SK-N-SH (cell line): ENCODE results near the gene ZFP36L1. TPM values are rescaled to one million over a fixed set of nuclear protein-coding genes. Genes with fewer than 3 reads are reported as not detected.

Source experiments
- CTCF ChIA-PET: fragments of 300-600, 350-600 bp; formaldehyde crosslinking; extraction: SDS; loops from one replicate; lab custom pipeline; 2021; lab: Yijun Ruan, JAX
- POLR2A ChIA-PET: fragments of 350-600 bp; sonication (Branson Sonifier 250); formaldehyde crosslinking; extraction: SDS; loops from one replicate; lab custom pipeline; 2020; ENCODE audit warnings: antibody characterized with exemption, inconsistent platforms; lab: Yijun Ruan, JAX
- DNase-seq: peaks from one replicate; pipeline ENCODE4 v3.0.0; 2012
- H2AFZ ChIP-seq: fragments of 200-600 bp; sonication (generic); 2 replicates; pipeline ENCODE4 v1.8.1; 2016; ENCODE audit warnings: antibody characterized with exemption, mild to moderate bottlenecking, low read depth
- H3F3A ChIP-seq: fragments of 200-600 bp; sonication (generic); replicated peaks from 2 replicates; pipeline ENCODE3; 2016; ENCODE audit warnings: antibody characterized with exemption, mild to moderate bottlenecking; ENCODE audit not compliant: insufficient read depth
- H3K27ac ChIP-seq, 2 experiments: fragments of 200-500 bp in 1 of 2; fragments of 200-600 bp in 1 of 2; sonication (Bioruptor generic) in 1 of 2; sonication (generic), shearing (Covaris generic) in 1 of 2; 2 replicates each; pipeline versions ENCODE4 v1.5.1 to v1.6.1; 2014 to 2016; ENCODE audit warnings: low read depth in 2 of 2, inconsistent platforms in 1 of 2, low read length in 1 of 2, mild to moderate bottlenecking in 1 of 2, mixed read lengths in 1 of 2
- H3K27me3 ChIP-seq: fragments of 200-600 bp; sonication (generic), shearing (Covaris generic); 2 replicates; pipeline ENCODE4 v1.6.1; 2016; ENCODE audit warnings: mixed run types; ENCODE audit not compliant: insufficient read depth
- H3K36me3 ChIP-seq, 2 experiments: fragments of 200-500 bp in 1 of 2; fragments of 200-600 bp in 1 of 2; sonication (Bioruptor generic) in 1 of 2; sonication (generic) in 1 of 2; replicated peaks in 1 of 2; 2 replicates each; pipeline versions ENCODE3 to v1.5.1; 2014 to 2016; ENCODE audit warnings: low read length in 1 of 2, mild to moderate bottlenecking in 1 of 2; ENCODE audit not compliant: insufficient read depth in 2 of 2, control insufficient read depth in 1 of 2
- H3K4me1 ChIP-seq, 2 experiments: fragments of 200-500 bp in 1 of 2; fragments of 200-600 bp in 1 of 2; sonication (Bioruptor generic) in 1 of 2; sonication (generic), shearing (Covaris generic) in 1 of 2; 2 replicates each; pipeline versions ENCODE4 v1.5.1 to v1.6.1; 2014 to 2016; ENCODE audit warnings: low read depth in 1 of 2, low read length in 1 of 2, mixed run types in 1 of 2; ENCODE audit not compliant: insufficient read depth in 2 of 2, control insufficient read depth in 1 of 2
- H3K4me2 ChIP-seq: fragments of 200-600 bp; sonication (generic), shearing (Covaris generic); 2 replicates; pipeline ENCODE4 v1.6.1; 2017; ENCODE audit warnings: mixed run types
- H3K4me3 ChIP-seq, 2 experiments: fragments of 200-500 bp in 1 of 2; fragments of 200-600 bp in 1 of 2; sonication (Bioruptor generic) in 1 of 2; sonication (generic), shearing (Covaris generic) in 1 of 2; 2 replicates each; pipeline versions ENCODE4 v1.5.1 to v1.8.1; 2014 to 2016; ENCODE audit warnings: low read depth in 2 of 2, inconsistent platforms in 1 of 2, low read length in 1 of 2, mild to moderate bottlenecking in 1 of 2, mixed read lengths in 1 of 2, moderate library complexity in 1 of 2
- H3K79me2 ChIP-seq: fragments of 200-600 bp; sonication (generic); 2 replicates; pipeline ENCODE4 v1.8.1; 2017; ENCODE audit warnings: mild to moderate bottlenecking; ENCODE audit not compliant: insufficient read depth
- H3K9ac ChIP-seq: fragments of 200-600 bp; sonication (generic); 2 replicates; pipeline ENCODE4 v1.6.1; 2017; ENCODE audit warnings: mixed run types
- H3K9me2 ChIP-seq: fragments of 200-600 bp; sonication (generic); 2 replicates; pipeline ENCODE4 v1.6.1; 2017; ENCODE audit warnings: mixed run types
- H3K9me3 ChIP-seq: fragments of 200-600 bp; sonication (generic); 2 replicates; pipeline ENCODE4 v1.6.1; 2017; ENCODE audit warnings: mixed run types, mild to moderate bottlenecking, moderate library complexity
- H4K20me1 ChIP-seq: fragments of 200-600 bp; sonication (generic); 2 replicates; pipeline ENCODE4 v1.6.1; 2017; ENCODE audit warnings: mild to moderate bottlenecking, mixed run types; ENCODE audit not compliant: insufficient read depth
- ELF1 ChIP-seq: IDR thresholded peaks from 2 replicates; pipeline ENCODE4 v1.4.0; 2012
- EP300 ChIP-seq, 2 experiments: IDR thresholded peaks; 2 replicates each; pipeline versions ENCODE4 v1.4.0 to v1.6.1; 2012; ENCODE audit warnings: borderline replicate concordance in 1 of 2, low read depth in 1 of 2, low read length in 1 of 2
- EZH2phosphoT487 ChIP-seq: fragments of 200-600 bp; sonication (generic); IDR thresholded peaks from 2 replicates; pipeline ENCODE4 v1.6.1; 2017; ENCODE audit warnings: low read depth, mixed run types, mild to moderate bottlenecking, antibody characterized with exemption, moderate library complexity, borderline replicate concordance
- FOSL2 ChIP-seq: IDR thresholded peaks from 2 replicates; pipeline ENCODE4 v1.4.0; 2012; ENCODE audit warnings: low read depth, mild to moderate bottlenecking, moderate library complexity, borderline replicate concordance
- FOXM1 ChIP-seq: IDR thresholded peaks from 2 replicates; pipeline ENCODE4 v1.4.0; 2012; ENCODE audit warnings: low read depth, mild to moderate bottlenecking
- GABPA ChIP-seq: IDR thresholded peaks from 2 replicates; pipeline ENCODE4 v1.4.0; 2012; ENCODE audit warnings: low read depth, mild to moderate bottlenecking
- GATA2 ChIP-seq: sonication (generic); formaldehyde crosslinking; IDR thresholded peaks from 2 replicates; pipeline ENCODE4 v1.5.0; 2020; ENCODE audit warnings: mild to moderate bottlenecking, missing genetic modification reagents
- IRF3 ChIP-seq: fragments of 150-350 bp; IDR thresholded peaks from 2 replicates; pipeline ENCODE4 v1.6.1; 2016; ENCODE audit warnings: mild to moderate bottlenecking, low read depth, low read length
- JUND ChIP-seq: IDR thresholded peaks from 2 replicates; pipeline ENCODE4 v1.4.0; 2012
- MAX ChIP-seq: IDR thresholded peaks from 2 replicates; pipeline ENCODE4 v1.4.0; 2012; ENCODE audit warnings: low read depth
- MEF2A ChIP-seq: IDR thresholded peaks from 2 replicates; pipeline ENCODE4 v1.4.0; 2012; ENCODE audit warnings: low read depth, borderline replicate concordance
- NFIC ChIP-seq: IDR thresholded peaks from 2 replicates; pipeline ENCODE4 v1.4.0; 2012; ENCODE audit warnings: borderline replicate concordance
- NRF1 ChIP-seq: IDR thresholded peaks from 2 replicates; pipeline ENCODE4 v1.6.1; 2012; ENCODE audit warnings: low read depth, mild to moderate bottlenecking, low read length
- PBX3 ChIP-seq: IDR thresholded peaks from 2 replicates; pipeline ENCODE4; 2012
- POLR2AphosphoS5 ChIP-seq: IDR thresholded peaks from 2 replicates; pipeline ENCODE4 v1.6.1; 2012; ENCODE audit warnings: low read depth, low read length
- RAD21 ChIP-seq: IDR thresholded peaks from 2 replicates; pipeline ENCODE4 v1.6.1; 2012; ENCODE audit warnings: mild to moderate bottlenecking, low read length
- RCOR1 ChIP-seq: fragments of 150-350 bp; IDR thresholded peaks from 2 replicates; pipeline ENCODE4 v1.6.1; 2017; ENCODE audit warnings: antibody characterized with exemption, low read length
- RFX5 ChIP-seq: IDR thresholded peaks from 2 replicates; pipeline ENCODE4 v1.6.1; 2012; ENCODE audit warnings: mild to moderate bottlenecking, improper control_type of control experiment, low read length
- RXRA ChIP-seq: IDR thresholded peaks from 2 replicates; pipeline ENCODE4 v1.4.0; 2012; ENCODE audit warnings: low read depth, mild to moderate bottlenecking, borderline replicate concordance
- SIN3A ChIP-seq: IDR thresholded peaks from 2 replicates; pipeline ENCODE4 v1.6.1; 2012; ENCODE audit warnings: low read depth, mild to moderate bottlenecking, low read length, moderate library complexity, borderline replicate concordance
- SMC3 ChIP-seq: IDR thresholded peaks from 2 replicates; pipeline ENCODE4 v1.6.1; 2012; ENCODE audit warnings: low read depth, low read length, improper control_type of control experiment
- TAF1 ChIP-seq: IDR thresholded peaks from 2 replicates; pipeline ENCODE4 v1.6.1; 2012; ENCODE audit warnings: low read depth, mild to moderate bottlenecking, low read length, moderate library complexity, borderline replicate concordance
- TCF12 ChIP-seq: IDR thresholded peaks from 2 replicates; pipeline ENCODE4 v1.4.0; 2012
- TEAD4 ChIP-seq: IDR thresholded peaks from 2 replicates; pipeline ENCODE4 v1.4.0; 2012; ENCODE audit warnings: mild to moderate bottlenecking, borderline replicate concordance; ENCODE audit not compliant: insufficient read depth
- USF1 ChIP-seq: IDR thresholded peaks from 2 replicates; pipeline ENCODE4 v1.4.0; 2012; ENCODE audit warnings: low read depth, borderline replicate concordance
- USF2 ChIP-seq: fragments of 150-350 bp; IDR thresholded peaks from 2 replicates; pipeline ENCODE4 v1.6.1; 2017; ENCODE audit warnings: antibody characterized with exemption, low read length, low read depth, borderline replicate concordance
- YY1 ChIP-seq: IDR thresholded peaks from 2 replicates; pipeline ENCODE4 v1.4.0; 2012; ENCODE audit warnings: low read depth, mild to moderate bottlenecking
- WGBS: methylation state at CpG from one replicate; pipeline ENCODE4 v1.1.6; 2017; ENCODE audit warnings: low lambda C conversion rate; 5-methylcytosine and 5-hydroxymethylcytosine counted together
- polyA plus RNA-seq, 3 experiments: library from polyadenylated mRNA; depleted of rRNA; stranded (reverse); fragments of >200 nt; gene quantifications; 2 replicates each; pipeline ENCODE4 v1.2.3, GENCODE V29; 2012

The ZFP36L1 gene
- polyA plus RNA-seq, 1 of the 3 experiments (the other 2 are of a cell fraction) = 16.5 TPM

GRCh38 chr14:68791902-68792677 is 777 bp downstream of the ZFP36L1 start (continued):
- TF ChIP-seq RXRA (no peak), MAX (no peak)

- Histone ChIP-seq H3K9me3 (no peaks in the 10 kb centered on the region), H3K4me2 (peak overlapping the region; percentile 68), H3K9ac (peak overlapping the region; percentile 14; the same call in 1 of the 2 replicates), H3K79me2 (peaks cover 25% of the 10 kb centered on the region), H3K36me3 (peaks cover 3% of the 10 kb centered on the region in 2 experiments), H3K9me2 (no peaks in the 10 kb centered on the region), H3F3A (peaks cover 46% of the 10 kb centered on the region), H4K20me1 (no peaks in the 10 kb centered on the region), H3K4me3 (peak overlapping the region; percentile 46 to 52; a peak in 3 of 4 replicates), H3K4me1 (peaks cover 9 to 26% of the 10 kb centered on the region in 2 experiments), H2AFZ (peak overlapping the region; percentile 27; the same call in 1 of the 2 replicates), H3K27ac (peak overlapping the region; percentile 11 to 66; a peak in 3 of 4 replicates), H3K27me3 (no peaks in the 10 kb centered on the region)
- no peak for TF ChIP-seq RFX5
- TF ChIP-seq YY1 = no peak
- peak; percentile 55; the same call in 1 of the 2 replicates for TF ChIP-seq NFIC
- no peak for TF ChIP-seq TAF1
- no peak for TF ChIP-seq USF2
- TF ChIP-seq GABPA = no peak
- TF ChIP-seq NRF1 = no peak
- no peak for TF ChIP-seq SMC3
- no peak for TF ChIP-seq IRF3
- TF ChIP-seq RXRA = no peak; the same call in 1 of the 2 replicates
- TF ChIP-seq USF1 = no peak
- no peak for TF ChIP-seq SIN3A
- TF ChIP-seq POLR2AphosphoS5 = no peak
- no peak for TF ChIP-seq EZH2phosphoT487
- TF ChIP-seq ELF1 = 0 out of 2 replicates have a peak, but pooled peaks have one; percentile 15
- peak; percentile 44; the same call in 1 of the 2 replicates for TF ChIP-seq FOSL2
- peak; percentile 45; the same call in 1 of the 2 replicates for TF ChIP-seq TCF12
- TF ChIP-seq PBX3 = peak; percentile 30; the same call in 1 of the 2 replicates
- TF ChIP-seq RCOR1 = no peak
- no peak for TF ChIP-seq RAD21
- no peak for TF ChIP-seq MEF2A
- TF ChIP-seq JUND = peak; percentile 42; the same call in 1 of the 2 replicates
- TF ChIP-seq EP300 (IDR thresholded peaks at IDR 0.05; ENCODE audit: borderline replicate concordance in 1 of 2, low read depth in 1 of 2, low read length in 1 of 2) = peak in 1 of 2 experiments; percentile 51; a peak in 1 of 4 replicates
- no peak for TF ChIP-seq TEAD4
- no peak for TF ChIP-seq GATA2 (CRISPR knock-in tag)
- TF ChIP-seq FOXM1 = no peak
- DNase-seq = no peak
- ChIA-PET CTCF (interaction anchor here (0.9 to 10.4 kb wide), 10 partner anchors 18 to 848 kb away, joined by 3 to 160 read pairs (median 3); no protein-coding TSS in a partner anchor), POLR2A (no interaction called here)
- WGBS = 59% methylated on average over 15 of the region's 15 CpGs
Observed at GRCh38 chr14:68791078-68791901, 1.6 kb downstream of the ZFP36L1 start.
